Cerebellar nuclear complex (tissue), 1 donor: ENCODE results near the gene OSBPL10.
A peak's percentile ranks its signal among the peaks of the same experiment; 100 is the strongest.

ENCODE experiments used
- DNase-seq, 2 experiments: peaks; one replicate each; lab custom pipeline; 2025; lab: John Stamatoyannopoulos, UW

Gene OSBPL10

DNA sequence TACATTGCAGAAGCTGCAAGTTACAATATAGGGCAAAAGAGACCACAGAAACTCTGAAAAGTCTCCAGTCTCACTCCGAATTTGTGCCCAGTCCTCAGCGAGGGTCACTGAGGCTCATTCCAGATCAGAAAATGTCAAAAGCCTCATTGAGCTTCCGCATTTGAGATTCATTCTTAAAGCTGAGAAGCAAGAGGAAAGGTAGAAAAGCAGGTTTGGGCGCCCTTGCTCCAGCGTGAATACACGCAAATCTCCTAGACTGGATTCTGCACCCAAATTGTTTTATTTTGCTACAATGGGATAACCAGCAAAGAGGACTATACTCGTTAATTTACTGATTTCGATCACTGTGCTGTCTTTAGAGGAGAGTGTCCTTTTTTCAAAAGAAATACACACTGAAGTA, 236.1 kb downstream of the OSBPL10 start:
- no peak for DNase-seq

DNA sequence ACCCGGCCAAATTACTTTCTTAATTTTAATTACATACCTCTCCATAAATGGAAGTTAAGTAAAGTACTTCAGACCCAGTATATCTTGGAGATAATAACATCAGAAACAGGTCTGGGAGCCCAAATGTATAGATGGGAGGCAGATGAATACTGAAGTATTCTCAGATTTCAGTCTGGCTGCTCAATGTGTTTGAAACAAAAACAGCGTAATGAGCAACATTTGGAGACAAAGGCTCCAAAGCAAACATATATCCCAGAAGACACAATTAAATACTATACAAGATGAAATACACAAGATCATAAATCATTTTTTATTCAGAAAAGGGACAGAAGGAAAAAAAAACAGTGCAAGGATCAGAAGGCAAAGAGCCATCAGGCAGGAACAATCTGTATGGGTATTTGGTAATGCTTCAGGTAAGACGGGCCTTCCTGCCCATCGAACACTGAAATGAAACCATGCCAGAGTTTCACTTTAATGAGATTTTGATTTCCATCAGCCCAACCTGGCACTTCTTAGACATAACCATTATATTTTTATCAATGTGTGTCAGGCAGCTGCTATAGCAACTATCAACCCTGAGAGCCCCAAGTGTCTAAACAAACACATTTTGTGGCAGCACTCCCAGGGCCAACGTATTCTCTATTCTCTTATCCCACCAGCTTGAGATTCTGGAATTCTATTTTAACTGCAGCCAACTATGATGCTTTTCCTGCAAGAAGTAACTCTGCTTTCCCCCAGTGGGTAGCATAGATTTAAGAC, 237.6 kb downstream of the OSBPL10 start:
- no peak for DNase-seq

DNA sequence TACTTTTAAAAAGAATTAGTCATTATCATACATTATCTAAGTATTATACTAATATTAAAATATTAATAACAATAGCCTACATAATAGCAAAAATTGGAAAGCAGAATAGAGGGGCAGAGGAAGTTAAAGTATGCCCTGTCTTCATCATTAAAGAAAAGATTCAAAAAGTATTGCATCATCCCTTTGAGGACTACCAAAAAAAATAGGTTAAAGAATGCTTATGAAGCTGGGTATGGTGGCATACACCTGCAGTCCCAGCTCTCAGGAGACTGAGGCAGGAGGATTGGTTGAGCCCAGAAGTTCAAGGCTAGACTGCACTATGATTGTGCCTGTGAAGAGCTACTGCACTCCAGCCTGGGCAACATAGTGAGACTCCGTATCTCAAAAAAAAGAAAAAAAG, 240.7 kb downstream of the OSBPL10 start:
- DNase-seq: no peak

DNA sequence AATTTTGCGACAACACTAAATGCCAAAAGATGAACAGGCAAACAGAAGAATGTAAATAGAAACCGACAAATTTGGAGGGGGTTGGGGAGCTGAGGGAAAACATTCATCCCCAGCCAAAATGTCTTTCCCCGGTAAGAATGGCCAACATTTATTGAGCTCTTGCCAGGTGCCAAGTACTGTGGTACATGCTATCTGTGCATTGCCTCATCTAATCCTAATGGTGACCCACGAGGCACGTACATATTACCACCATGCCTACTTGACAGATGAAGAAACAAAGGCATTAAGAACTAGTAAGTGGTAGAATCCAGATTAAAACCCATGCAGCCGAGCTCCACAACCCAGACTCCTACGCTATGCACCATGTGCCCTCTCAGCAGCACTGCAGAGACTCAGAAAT, 242.7 kb downstream of the OSBPL10 start:
- no peak for DNase-seq

DNA sequence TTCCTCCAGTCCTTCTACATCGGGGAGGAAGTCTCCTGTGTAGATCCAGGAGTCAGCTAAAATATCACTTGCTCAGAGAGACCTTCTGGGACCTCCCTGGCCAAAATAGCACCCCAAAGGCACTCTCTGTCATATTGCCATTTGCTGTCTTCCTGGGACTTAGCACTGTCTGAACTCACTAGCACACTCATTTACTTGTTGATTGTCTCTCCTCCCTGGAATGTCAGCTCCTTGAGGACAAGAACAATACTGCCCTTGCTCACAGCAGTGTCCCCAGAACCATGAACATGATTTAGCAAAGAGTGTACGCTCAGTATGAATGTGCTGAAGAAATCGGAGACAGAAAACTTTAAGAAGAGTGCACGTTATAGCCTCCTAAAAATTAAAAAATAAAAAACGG, 245.4 kb downstream of the OSBPL10 start:
- DNase-seq: no peak

DNA sequence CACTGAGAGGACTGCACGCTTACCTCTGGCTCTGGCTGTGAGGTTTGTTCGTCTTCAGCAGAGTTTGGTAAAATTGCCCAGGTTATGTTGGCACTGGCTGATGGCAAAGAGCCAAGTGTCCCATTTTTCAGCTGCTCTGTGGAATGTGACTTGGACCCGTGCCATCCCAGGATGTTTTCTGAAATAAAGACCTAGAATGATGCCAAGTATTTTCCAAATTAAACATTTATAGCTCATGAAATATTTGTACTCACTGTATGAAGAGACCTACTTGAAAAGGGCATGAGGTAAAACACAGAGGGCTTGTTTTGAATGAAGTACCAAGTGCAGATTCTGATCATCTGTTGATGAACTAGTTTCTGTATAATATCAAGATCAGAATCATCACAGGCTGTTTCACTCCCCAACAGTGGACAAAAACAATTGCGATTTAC, 247.8 kb downstream of the OSBPL10 start:
- peak in 1 of 2 experiments; percentile 48 for DNase-seq

DNA sequence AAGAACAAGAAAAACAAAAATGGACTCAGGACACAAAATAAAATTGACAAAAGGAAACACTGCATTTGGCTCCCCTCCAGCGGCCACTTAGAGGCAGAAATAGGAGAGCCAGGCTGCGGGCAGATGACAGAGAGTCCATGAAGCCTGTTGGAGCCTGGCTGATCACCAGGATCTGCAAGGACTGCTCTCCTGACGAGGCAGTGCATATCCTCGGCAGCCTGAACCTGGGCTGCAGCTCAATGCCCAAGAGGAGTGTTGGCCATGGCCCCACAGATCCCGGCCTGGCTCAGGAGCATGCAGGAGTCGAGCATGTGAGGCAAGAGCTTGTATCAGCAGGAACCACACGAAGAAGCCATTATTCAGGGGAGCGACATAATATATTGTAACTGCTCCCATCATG, 248.5 kb downstream of the OSBPL10 start:
- DNase-seq: peak; percentile 45 to 79

DNA sequence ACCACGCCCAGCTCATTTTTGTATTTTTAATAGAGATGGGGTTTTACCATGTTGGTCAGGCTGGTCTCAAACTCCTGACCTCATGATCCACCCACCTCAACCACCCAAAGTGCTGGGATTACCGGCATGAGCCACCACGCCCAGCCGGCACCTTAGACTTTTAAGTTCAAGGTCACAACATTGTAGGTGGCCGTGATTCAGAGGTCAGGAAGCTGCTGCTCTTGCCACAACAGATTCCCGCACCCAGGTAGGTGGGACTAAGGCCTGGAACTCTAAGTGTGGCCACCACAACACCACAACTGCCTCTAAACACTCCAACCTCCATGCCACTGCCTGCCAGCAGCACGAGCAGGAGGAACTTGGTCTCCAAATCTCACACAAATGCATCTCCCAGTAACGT, 251.5 kb downstream of the OSBPL10 start:
- DNase-seq: no peak

DNA sequence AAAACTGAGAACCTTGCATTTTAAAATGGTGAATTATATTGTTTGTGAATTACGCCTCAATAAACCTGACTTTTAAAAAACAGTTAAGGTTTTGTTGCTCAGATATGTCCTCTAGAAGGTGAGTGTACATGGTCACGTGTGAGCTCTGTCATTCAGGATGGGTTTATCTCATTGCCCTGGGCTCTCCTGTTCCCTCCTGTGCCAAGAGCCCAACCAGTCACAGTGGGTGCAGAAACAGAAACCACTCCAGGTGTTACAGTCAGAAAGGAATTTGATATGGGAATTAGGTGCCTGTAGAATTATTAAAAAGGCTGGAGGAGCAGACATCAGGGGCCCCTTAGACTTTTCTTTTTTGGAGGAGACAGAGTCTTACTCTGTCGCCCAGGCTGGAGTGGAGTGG, 252.0 kb downstream of the OSBPL10 start:
- no peak for DNase-seq

DNA sequence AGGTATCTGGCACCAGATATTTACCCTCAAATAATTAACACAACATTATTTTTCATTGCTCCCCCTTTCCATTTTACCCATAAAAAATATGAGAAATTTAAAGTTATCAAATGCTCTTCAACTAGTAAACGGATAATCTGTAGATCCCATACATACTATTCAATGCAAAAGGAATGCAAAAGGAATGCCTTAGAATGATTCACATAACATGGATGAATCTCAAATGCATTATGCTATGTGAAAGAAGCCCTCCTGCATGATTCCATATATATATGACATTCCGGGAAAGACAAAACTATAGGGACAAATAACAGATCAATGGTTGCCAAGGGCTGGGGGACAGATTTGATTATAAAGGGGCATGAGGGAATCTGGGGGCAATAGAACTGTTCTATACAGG, 252.7 kb downstream of the OSBPL10 start:
- DNase-seq: no peak

DNA sequence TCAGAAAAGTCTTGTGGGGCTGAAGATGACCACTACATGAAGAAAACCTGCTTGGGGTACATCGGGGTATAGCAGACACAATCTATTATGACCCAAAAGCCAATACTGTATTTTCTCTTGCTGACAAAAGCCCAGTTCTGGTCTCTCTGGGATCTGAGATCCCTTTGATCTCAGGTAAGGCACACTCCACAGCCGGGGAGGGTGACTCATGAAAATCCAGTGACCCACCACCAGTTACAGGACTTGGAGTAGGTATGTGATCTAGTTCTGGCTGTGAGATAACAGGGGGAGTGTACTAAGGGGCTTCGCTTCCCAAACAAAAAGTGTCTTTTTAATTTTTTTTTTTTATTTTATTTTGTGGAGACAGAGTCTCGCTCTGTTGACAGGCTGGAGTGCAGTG, 255.1 kb downstream of the OSBPL10 start:
- DNase-seq: no peak

DNA sequence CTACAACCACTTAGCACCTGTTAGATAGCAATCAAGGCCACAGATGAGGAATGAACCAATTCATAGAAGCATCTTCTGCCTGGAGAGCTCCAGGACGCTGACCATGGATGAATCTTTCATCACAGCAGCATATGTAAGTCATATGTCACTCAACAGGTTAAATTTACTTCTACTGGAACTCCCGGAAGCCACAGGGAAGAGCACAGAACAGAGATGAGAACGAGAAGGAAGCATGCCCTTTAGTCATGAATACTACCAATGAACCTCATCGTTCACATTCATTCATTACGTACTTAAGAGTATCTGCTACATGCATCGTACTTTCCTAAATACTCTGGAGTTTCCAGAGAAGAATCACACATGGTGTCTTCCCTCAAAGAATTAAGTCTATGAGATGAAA, 255.5 kb downstream of the OSBPL10 start:
- DNase-seq: no peak

DNA sequence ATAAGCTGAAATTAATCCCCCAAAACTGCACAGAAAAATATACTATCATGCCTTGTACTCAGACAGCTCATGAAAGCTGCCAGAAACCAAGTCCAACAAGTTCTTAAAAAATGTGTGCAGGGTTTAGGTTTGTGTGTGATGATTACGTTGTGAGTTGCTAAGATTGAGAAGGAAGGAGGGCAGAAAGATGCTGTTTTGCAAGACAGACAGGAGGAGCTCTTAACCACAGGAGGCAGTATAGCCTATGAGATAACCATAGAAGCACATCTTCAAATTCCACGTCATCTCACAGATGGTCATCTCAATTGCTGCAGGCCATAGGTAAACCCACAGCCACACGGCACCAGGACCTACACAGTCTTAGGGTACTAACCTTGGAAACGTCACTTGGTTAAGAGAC, 256.4 kb downstream of the OSBPL10 start:
- no peak for DNase-seq

DNA sequence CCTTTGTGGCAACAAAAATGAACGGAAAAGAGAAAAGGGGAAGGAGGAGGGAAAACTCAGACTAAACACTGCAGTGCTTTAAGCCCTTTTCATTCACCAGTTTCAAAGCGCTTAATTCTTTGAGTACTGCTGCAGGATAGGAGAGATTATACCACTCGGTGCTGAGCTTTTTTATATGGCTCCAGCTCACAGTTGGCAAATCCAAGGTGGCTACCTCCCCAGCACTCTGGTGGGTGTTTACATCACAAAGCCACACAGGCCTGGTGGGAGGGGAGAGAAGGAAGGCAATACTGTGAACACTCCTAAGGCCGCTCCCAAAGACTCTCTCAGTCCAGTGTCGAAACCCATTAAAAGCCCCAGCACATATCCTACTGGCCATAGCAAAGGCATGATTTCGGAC, 256.9 kb downstream of the OSBPL10 start:
- DNase-seq: no peak

DNA sequence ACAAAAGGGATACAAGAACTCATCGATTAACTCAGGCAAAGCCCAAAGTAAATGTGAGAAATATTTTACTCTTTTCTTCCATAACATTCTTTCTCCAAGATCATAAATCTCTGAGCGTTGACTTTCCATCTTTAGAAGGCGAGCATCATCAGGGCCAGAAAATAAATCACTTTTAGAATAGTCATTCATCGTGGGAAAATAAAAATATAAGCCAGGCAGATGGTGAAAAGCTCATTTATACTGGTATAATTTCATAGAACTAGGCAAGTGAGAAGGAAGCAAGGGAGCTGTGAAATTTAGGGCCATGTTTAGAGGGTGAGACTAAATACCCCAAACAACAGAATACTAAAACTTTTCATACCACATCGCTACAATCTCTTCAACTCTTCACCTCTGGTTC, 257.4 kb downstream of the OSBPL10 start:
- no peak for DNase-seq

DNA sequence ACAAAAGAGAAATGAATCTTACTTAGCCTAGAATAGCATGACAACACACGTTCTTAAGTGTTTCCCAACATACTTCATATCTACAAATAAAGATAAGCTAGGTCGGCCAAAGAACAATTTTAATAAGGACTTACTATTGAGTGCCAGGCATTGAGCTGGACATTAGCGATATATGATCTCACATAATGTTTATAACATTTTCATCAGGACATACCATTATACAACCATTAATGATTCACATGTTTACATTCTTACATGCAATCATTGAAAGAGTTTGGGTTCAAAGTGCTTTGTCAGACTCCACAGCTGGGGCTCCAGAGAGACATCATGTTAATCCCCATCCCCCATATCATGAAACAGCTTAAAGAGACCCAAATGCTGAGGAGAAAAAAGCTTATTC, 259.4 kb downstream of the OSBPL10 start:
- no peak for DNase-seq

DNA sequence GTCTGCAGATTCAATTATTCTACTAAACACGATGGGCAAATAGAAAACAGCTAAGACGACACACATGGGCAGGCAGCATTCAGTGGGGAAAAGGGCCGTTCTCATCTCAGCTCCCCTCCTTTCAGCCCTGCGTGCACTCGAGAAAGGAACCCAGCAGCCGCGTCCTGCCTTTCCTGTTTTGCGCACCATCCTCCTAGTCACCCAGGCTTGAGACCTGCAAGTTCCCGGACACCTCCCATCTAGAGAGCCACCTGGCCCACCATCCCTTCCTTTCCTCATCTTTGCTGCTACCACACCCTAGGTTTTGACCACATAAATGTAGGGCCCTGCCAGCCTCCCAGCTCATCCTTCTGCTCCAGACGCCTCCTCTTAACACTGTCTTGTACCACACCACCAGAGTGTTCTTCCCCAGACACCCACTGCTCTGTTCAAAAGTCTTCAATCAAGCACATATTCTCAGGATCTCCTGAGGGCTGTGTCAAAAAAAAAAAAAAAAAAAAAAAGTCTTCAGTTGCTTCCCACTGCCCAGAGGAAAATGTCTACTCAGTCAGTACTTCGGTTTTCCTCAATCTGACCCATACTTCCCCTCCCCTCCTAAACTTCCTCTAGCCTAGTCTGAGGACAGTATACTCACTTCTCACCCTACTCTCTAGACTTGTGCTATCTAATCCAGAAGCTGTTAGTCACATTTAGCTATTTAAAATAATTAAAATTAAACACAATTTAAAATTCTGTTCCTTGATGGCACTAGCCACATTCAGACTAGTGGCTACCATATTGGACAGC, 266.4 kb downstream of the OSBPL10 start:
- DNase-seq: no peak

DNA sequence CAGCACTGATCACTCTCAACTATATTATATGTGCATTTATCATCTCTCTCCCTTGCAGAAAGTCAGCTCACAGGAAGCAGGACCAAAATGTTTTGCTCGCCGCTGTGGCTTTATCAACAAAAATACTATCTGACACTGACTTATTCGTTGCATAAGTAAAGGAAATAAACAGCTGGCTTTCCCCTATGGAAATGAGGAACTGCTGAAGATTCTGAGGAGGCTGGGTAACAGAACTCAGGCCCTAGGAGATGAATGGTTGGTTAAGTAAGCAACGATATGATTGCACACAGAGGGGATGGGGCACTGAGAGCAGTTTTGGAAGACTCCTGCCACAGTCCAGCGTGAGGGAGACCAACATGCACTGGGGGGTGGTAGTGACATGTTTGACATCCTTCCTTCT, 267.2 kb downstream of the OSBPL10 start:
- no peak for DNase-seq

DNA sequence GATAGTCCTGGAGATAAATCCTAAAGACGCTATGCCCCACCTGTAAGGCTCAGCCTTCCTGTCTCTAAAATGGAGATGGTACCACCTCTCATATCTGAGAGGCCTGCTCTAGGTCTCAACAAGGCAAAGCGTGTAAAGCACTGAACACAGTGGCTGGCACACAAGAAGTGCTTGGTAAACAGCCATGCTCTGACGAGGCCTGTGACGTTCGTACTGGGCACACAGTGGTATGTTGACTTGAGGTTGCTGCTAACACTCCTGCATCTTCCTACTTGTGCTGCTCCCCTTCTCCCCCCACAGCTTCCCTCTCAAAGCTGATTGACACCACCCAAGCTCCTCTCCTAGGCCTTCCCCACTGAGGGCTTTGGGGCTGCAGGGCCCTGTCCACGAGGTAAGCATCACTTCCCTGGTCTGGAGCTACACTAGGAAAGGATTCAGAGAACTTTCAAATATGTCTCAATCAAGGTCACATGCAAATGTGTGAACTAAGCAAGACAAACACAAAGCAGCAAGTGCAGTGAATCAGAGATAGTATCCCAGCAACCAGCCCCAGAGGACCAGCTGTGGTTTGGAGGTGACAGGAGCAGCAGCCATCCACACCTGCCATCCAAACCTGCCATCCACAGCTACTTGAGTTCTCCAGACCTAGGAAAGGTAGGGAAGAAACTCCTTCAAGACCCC, 270.8 kb downstream of the OSBPL10 start:
- no peak for DNase-seq

DNA sequence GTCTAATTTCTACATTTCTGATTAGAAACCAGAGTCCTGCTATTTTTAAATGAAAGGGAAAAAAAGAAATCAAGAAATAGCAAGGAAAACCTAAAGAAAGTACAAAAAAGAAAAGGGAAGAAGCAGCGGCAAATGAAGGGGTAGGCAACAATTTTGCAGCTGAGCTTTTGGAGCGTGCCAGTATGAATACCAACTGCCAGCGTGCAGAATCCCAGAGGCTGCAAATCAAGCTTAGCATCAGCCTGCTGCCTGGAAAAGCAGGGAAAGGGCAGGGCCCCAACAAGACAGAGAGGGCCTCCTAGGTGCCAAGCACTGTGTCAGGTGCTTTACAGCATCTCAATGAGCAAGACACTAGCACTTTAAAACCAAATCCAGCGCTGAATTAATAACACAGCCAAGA, 271.5 kb downstream of the OSBPL10 start:
- DNase-seq: no peak

DNA sequence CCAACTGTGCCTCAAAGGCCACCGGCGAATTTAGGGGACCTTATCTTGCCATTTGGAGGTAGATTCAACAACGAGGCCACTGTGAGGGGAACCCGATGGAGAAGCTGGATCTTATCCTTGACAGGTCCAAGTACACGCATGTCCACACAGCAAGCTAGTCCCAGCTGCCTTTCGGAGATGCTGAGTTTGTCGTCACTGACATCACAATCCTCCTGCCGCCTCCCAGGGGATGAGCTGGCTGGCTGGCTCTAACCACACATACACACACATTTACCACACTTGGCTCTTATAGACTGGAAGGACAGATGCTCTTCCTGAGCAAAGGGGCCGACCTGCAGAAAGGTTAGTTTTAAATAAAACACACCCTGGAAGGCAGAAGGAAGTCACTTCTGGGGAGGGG, 272.1 kb downstream of the OSBPL10 start:
- DNase-seq: no peak

DNA sequence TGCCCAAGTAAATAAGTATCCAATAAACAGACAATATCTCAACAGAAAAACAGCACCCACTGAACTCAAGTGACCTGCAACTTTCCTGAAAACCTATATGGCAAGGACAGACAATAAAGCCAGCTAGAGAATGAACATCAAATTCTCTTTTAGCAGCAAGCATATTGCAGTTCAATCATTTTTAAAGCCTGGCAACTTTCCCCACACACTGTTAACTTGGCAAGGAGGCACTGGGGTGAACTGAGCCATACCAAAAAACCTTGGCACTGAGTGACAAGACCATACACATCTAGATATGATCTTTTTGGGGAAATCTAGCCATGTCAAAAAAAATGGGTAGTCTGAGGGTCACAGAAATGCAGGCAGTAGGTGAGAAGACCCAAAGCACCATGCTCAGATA, 273.8 kb downstream of the OSBPL10 start:
- DNase-seq: no peak

DNA sequence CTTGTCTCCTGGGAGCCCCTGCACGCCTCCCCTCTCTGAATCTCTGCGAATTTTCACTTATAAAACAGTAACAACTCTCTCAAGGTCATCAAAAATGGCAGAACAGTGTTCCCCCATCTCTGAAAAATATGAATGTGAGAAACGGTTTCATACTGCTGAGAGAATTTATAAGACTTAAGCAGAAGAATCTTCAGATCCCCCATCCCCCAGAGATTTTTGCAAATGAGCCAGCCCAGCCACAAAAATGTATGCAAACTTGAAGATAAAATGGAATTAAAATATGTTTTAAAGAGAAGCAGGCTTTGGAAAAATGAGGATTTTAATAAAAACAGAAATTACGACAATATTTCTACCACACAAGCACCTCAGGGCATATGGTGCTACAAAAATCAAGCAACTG, 275.3 kb downstream of the OSBPL10 start:
- DNase-seq: no peak
